GM19193 (cell line): ENCODE results near the gene PDYN.

Experiments
- POLR2A ChIP-seq: IDR thresholded peaks from 4 replicates; pipeline ENCODE4 v1.6.1; 2011; ENCODE audit not compliant: insufficient read depth, insufficient read length; ENCODE audit errors: extremely low read depth

The PDYN gene

DNA sequence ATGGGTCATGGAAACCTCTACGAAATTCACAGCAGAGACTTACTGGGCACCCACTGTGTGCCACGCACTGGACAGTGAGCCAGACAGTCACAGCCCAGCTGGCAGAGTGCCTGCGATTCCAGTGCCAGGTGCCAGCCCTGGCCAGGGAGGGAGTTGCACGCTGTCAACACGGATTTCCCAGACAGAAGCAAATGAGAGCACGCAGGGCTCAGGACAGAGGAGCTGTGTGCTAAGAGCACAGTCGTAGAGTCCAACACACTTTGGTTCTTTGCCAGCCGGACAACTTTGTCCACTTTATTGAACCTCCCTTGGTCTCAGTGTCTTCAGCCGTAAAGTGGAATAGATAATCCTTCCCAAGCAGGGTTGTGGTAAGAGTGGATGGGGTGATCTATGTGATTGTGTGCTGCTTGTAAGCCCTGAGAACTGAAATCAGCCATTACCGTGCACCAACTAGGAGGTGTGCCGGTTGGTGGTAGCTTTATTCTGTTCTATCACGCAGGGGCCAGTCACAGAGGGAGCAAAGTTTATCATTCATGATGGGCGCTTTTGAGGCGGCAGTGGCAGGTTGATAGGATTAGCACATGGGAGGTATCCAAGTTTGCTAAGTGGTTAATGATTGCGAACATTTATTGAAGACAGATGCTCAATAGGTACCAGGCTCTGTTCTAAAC, 58.0 kb downstream of the PDYN start:
- TF ChIP-seq POLR2A, result no peak

DNA sequence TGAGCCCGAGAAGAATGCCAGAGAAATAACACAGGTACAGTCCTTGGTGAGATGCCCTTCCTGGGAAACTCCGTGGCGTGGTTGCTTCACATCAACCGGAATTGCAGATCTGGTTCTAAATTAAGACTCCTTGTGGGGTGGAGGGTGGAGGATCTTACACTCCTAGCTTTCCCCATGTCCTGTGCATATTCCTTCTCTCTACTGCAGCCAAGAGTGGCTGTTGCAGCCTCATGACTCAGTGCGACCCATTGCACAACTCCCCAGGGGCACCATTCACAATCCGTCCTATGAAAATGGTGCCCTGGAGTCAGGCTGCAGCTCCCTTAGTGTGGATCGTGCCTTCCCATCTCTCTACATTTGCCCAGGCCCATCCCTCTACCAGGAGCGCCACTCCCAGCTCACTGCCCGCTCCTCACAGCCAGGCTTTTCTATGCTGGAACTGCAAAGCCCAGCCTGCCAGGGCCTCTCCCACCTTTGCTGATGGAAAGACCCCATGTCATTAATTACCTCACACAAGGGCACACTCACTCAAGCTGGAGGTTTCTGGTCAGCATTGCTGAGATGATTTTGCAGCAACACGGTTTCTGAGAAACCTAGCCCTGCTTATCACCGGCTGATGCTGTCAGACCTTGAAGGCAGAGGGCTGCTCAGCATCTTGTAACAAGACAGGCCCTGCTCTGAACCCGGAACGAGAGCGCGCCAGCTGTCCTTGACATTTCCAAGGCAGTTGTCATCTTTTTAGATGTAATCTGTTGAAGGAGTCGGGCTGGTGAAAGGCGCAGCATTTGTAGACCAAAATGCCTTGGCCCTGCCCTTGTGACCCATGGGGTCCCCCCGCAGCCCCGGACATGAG, 58.9 kb downstream of the PDYN start:
- no peak for TF ChIP-seq POLR2A

DNA sequence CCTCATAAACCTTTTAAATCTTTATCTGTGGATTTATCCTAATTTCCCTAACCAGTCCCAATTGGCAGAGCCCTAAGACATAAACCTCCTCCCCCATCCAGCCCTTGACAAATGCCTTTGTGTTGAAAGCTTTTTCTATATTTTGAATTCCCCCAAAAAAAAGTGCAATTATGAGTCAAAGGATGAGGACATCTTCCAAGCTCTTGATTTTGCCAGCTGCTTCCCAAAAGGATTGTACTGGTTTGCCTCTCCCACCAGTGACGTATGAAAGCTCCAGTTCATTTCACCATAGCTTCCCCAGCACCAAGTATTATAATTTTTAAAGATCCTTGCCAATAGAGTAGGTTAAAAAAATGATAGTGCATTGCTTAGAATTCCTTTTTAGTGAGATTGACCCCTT, 59.7 kb downstream of the PDYN start:
- no peak for TF ChIP-seq POLR2A

DNA sequence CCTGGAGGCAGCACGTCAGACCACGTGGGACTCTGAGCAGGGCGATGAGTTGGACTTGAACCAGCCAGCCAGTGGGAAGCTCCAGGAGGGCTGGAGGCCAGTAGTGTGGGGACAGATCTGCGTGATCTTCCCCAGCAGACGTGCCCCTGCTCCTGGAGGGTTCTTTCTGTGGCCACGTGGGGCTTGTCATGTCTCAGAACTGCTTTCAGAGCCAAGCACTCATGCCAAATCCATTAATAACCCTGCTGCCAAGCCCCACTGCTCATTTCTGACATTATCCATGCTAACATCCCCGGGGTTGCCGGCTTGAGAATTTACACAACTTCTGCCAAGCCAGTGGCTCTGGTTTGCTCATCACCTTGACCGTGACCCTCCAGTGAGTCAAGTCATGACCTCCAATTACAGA, 60.4 kb downstream of the PDYN start:
- TF ChIP-seq POLR2A, result no peak

DNA sequence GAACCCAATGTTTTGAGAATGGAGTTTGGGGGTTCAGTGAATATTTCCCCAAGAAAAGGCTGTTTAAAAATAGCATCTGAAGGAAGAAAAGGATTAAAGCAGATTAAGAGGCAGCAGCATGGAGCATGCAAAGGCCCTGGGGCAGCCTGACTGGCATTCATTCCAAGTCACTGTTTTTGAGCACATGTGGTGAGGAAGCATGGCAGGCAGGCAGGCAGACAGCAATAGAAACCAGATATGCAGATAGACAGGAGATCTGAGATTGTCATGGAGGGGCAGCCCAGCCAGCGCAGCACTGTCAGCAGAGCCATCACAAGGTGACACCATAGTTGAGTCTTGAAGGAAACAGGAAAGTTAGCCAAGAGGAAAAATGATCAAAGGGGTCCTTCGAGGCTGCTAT, 60.9 kb downstream of the PDYN start:
- no peak for TF ChIP-seq POLR2A

DNA sequence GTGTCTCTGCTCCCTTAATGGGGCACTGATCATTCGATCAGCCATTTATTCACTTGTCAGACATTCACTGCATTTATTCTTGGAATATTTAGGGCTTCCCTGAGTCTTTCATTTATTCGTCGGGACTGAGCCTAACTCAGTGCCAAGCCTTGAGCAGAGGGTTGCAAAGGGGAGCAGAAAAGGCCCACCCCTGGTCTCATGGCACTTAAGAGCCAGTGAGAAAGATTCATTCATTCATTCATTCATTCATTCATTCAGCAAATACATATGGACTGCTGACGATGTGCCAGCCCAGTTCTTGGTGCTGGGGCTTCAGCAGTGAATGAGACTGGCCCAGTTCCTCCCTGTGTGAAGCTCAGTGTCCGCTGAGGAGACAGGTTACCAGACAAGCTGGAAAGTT, 62.0 kb downstream of the PDYN start:
- no peak for TF ChIP-seq POLR2A

DNA sequence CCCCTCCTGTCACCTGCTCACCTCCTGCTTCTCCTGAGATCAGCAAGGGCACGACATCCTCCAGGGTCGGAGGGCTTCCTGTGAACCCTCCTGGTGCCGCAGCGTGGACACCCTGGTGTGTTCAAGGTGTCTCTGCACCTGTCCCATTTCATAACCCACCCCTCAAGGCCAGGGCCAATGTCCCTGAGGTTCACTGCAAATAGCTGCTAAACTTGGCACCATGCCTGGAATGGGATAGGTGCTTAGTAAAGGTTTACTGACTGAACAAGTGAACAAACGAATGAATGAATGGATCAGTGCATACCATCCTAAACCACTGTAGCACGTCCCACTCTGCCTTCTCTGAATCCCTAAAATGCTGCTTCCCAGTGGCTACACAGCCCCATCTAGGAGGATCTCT, 63.7 kb downstream of the PDYN start:
- no peak for TF ChIP-seq POLR2A

DNA sequence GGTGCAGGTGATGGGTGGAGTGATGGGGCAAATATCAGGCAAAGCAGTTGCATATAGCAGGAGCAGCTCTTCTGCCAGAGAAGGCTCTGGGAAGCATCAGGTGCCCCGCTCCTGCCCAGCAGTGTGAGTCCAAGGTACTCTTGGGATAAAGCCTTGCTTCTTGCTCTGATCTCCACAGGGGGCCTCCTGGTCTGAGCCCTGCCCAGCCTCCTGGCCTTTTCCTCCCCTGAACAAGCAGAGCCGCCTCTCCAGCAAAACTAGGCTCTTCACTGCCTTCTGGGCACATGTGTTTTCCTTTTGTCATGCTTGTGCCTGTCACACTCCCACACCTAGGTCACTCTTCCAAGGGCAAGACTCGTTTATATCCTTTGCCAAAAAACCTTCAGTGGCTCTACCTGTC, 64.4 kb downstream of the PDYN start:
- TF ChIP-seq POLR2A, result no peak

DNA sequence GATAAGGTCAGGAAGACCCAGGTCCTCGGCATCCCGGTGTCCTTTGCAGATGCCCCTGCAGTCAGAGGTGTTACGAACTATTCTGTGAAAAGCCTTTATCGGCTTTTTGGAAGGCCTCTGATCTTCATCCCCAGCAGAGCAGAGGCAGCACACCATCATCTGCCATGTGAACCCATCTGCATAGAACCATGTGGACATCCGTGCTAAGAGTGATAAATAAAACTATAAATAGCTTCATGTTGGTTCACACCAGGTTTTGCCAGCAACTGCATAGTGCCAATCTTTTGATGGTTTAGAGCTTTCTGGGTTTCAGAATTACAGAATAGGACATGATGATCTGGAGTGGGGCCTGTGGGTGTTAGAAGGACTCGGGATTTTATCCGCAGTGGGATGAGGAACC, 65.1 kb downstream of the PDYN start:
- TF ChIP-seq POLR2A, result no peak
